ENCODE results near the gene PUM2. TPM values are rescaled to one million over a fixed set of nuclear protein-coding genes. Genes with fewer than 3 reads are reported as not detected.
A peak's percentile ranks its signal among the peaks of the same experiment; 100 is the strongest.
"Not testable (repeated sequence)": the region's sequence is repeated elsewhere in the genome, so short reads cannot be mapped to it uniquely, and the experiment has no call there.

PUM2 gene
- polyA plus RNA-seq, 1 donor from 2014 or later, result 14.6 TPM

DNA sequence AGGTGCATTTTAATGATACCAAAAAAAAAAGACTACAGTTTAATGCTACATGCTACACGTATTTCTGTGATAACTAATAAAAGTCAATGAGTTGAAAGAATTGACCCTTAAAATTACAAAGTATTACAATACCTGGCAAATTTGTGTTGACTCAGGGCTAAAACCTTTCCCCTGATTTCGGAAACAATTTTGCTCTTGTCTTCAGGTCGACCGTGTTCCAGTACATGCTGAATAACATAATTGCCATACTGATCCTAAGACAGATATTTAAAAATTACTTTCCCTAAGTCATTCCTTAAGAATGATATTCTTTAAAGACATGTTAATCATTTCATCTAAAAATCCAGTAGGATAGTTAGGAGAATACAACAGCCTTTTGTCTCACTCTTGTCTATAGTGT is 95.9 kb downstream of the PUM2 start:
- Mint-ChIP-seq H3K4me3 (no peak overlapping the region), H3K27me3 (no peaks in the 10 kb centered on the region), H3K36me3 (peaks cover 6% of the 10 kb centered on the region), H3K27ac (no peak overlapping the region), H3K9me3 (no peaks in the 10 kb centered on the region), H3K4me1 (no peaks in the 10 kb centered on the region)

DNA sequence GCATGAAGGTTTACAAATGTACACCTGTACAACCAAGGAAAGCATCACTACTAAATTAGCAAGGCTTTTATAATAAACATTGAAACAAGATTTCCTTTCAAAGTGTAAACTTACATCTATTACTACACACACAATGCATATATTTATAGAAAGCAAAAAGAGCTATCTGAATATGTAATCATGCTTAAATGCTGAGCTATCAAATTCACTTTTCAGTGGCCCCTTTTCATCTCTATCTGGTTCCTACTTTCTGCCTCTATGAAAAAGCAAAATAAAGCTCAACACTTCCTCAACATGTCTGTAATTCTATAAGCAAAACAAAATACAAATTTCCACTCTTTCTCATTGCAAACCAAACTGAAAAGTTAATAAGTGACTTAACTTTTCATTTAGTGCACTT is 100.2 kb downstream of the PUM2 start:
- Mint-ChIP-seq H3K4me3 (no peak overlapping the region), H3K27ac (peak overlapping the region in 1 of 3 donors; percentile 41), H3K36me3 (peaks cover 7% of the 10 kb centered on the region), H3K9me3 (no peaks in the 10 kb centered on the region), H3K27me3 (no peaks in the 10 kb centered on the region), H3K4me1 (no peaks in the 10 kb centered on the region)

DNA sequence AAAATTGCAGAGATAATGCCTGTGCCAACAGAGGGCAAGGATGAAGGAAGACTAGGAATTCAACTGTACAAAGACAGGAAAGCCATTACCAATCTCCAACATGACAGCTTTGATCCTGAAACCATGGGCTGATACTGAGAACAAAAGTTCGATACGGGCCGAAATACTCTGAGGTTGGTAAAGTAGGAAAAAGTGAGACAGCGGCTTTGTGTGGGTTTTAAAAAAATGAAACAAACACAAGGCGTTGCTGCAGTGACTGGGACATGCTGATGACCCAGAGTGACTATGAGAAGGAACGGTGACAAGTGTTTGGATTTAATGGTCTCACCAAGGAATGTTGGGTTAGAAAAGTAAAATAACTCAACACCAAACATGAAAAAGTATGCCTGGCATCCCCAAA is 101.5 kb downstream of the PUM2 start:
- Mint-ChIP-seq H3K27me3 (no peaks in the 10 kb centered on the region), H3K27ac (no peak overlapping the region), H3K36me3 (peaks cover 7% of the 10 kb centered on the region), H3K4me1 (no peaks in the 10 kb centered on the region), H3K9me3 (no peaks in the 10 kb centered on the region), H3K4me3 (no peak overlapping the region)

DNA sequence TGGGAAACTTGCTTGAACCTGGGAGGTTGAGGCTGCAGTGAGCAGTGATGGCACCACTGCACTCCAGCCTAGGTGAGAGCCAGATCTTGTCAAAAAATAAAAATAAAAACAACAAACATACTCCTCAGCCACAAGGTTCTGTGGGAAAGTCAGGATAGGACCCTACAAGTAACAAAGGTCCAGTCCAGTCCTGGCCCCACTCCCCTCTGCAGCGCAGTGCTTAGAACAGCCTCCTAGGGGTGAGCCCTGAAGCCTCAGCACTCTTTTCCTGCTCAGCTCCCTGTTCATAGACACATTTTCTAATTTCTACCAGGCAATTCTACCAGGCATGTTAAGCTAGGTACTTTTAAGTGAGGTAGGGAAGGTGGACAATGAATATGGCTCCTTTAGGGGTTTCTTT is 103.6 kb downstream of the PUM2 start:
- Mint-ChIP-seq H3K27ac (peak overlapping the region in 1 of 3 donors; percentile 59), H3K4me1 (peaks cover 0 to under 1% (median 0%) of the 10 kb centered on the region in 3 donors), H3K9me3 (no peaks in the 10 kb centered on the region), H3K36me3 (peaks cover 7% of the 10 kb centered on the region), H3K4me3 (no peak overlapping the region), H3K27me3 (no peaks in the 10 kb centered on the region)

DNA sequence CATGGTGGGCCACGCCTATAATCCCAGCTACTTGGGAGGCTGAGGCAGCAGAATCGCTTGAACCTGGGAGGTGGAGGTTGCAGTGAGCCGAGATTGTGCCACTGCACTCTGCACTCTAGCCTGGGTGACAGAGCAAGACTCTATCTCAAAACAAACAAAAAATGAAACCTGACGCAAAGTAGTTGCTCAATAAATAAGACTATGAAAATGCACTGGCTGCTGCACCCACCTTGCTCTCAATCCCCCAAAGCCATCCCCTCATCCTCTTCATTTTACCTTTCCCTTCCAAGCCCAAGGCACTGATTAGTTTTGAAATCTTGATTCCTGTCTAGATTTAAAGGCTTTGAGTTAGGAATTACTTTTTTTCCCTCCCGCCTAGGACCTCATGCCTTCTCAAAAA is 107.0 kb downstream of the PUM2 start:
- not testable (repeated sequence) for H3K4me1 Mint-ChIP-seq, H3K36me3 Mint-ChIP-seq

DNA sequence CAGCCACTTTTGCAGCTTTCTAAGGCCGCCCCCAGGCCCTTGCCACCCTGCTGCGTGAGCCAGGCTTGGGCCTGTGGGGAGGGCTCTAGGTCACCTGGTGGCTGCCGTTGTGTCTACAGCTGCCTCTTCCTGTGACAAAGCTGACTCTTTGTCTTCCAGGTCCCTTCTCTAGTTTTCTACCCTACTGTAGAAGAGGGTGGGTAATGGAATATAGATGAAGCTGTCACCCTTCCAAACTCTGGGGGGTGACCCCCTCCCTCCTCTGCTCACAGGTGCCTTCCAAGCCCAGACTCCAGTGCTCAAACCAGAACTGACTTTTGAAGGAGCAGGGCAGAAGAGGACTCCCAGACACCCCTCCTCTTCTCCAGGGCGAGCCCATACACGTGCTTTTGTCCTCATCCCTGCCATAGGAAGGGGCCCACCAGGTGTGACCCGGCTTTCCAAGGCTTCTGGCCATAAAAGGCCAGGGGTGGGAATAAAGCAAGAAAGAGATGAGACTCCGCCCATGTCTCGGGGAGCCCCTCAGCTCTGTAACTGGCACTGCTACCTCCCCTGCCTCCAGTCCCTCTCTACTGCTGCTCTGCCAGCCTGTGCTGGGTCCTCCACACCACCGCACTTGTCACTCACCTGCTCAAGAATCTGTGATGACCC is 107.8 kb downstream of the PUM2 start:
- no peaks in the 10 kb centered on the region for H3K9me3 Mint-ChIP-seq
- H3K27me3 Mint-ChIP-seq, result peaks cover 4% of the 10 kb centered on the region
- H3K4me1 Mint-ChIP-seq, result peaks cover 0 to 6% (median 0%) of the 10 kb centered on the region in 3 donors
- H3K36me3 Mint-ChIP-seq, result no peaks in the 10 kb centered on the region
- peak overlapping the region in 1 of 4 donors; percentile 43 for H3K4me3 Mint-ChIP-seq
- peak overlapping the region in 2 of 3 donors; percentile 18 to 48 for H3K27ac Mint-ChIP-seq

More for the DNA sequence above, 107.0 kb downstream of the PUM2 start:
- H3K4me3 Mint-ChIP-seq, H3K9me3 Mint-ChIP-seq, H3K27me3 Mint-ChIP-seq: not testable (repeated sequence)
- H3K27ac Mint-ChIP-seq, result peak overlapping the region in 2 of 3 donors; percentile 46 to 63

DNA sequence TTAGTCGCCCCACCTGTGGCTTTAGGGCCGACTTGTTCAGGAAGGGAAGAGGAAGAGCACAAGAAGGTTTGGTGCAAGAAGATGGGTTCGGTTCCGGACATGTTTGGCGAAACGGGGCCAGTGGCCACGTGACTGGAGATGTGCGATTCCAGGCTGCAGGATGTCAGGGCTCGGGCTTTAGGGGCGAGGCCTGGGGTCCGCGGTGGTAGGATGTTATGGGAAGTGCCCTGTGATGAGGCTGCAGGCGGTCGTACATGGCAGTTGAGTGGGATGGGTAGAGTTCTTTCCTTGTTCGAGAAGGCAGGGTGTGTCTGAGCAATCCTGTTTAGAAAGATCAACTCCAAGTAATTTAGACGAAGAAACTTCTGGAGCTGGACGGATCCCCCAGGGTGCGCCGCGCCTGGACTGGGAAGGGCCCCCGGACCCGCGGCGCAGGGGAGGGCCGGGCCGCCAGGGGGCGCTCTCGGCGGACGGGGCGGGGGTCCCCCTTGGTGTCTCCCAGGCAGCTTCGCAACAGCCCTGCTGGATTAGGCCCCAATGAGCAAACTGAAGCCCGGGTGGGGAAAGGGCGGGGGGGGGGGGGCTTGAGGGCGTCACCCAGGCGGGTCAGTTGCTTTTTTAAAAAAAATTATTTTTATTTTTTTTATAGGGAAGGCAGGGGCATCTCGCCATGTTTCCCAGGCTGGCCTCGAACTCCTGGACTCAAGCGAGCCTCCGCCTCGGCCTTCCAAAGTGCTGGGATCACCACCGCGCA is 108.5 kb downstream of the PUM2 start:
- no peaks in the 10 kb centered on the region for H3K9me3 Mint-ChIP-seq

DNA sequence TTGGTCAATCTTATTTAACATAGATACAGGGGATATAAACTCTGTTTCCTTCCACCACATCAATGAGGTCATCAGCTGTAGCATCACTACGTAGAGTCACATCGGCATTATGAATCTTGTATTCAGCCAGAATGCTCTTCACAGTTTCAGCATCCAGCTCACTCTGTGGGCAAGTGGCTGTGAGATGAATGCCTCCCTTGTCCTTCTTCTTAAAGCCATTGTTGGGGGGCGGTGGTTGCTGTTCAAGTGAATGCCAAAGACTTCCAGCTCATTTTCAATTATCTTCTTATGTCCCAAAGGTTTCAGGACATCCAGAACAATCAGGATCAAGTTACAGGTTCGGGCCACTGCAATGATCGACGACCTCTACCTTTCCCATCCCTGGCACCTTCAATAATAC is 110.4 kb downstream of the PUM2 start:
- H3K27me3 Mint-ChIP-seq, H3K36me3 Mint-ChIP-seq: not testable (repeated sequence)

More for the DNA sequence above, 108.5 kb downstream of the PUM2 start:
- Mint-ChIP-seq H3K4me1 (peaks cover 0 to 6% (median 0%) of the 10 kb centered on the region in 3 donors), H3K36me3 (no peaks in the 10 kb centered on the region), H3K4me3 (peak overlapping the region in 1 of 4 donors; percentile 85), H3K27ac (no peak overlapping the region), H3K27me3 (peaks cover 7% of the 10 kb centered on the region)

DNA sequence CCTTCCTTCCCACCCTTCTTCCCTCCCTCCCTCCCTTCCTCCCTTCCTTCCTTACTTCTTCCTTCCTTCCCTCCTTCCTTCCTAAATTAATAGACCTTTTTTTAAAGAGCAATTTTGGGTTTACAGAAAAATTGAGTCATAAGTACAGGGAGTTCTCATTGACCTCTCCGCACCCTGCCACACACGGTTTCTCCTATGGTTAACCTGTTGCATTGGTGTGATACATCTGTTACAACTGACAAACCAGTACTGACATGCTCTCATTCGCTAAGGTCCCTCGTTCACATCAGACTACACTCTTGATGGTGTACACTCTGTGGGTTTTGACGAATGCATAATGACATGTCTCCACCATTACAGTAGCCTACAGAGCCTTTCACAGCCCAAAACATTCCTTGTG is 114.1 kb downstream of the PUM2 start:
- Mint-ChIP-seq H3K4me3 (no peak overlapping the region), H3K27me3 (peaks cover 15% of the 10 kb centered on the region), H3K4me1 (peaks cover 0 to 4% (median 1%) of the 10 kb centered on the region in 3 donors), H3K36me3 (no peaks in the 10 kb centered on the region), H3K9me3 (no peaks in the 10 kb centered on the region), H3K27ac (no peak overlapping the region)

More for the DNA sequence above, 110.4 kb downstream of the PUM2 start:
- H3K27ac Mint-ChIP-seq, H3K4me1 Mint-ChIP-seq, H3K4me3 Mint-ChIP-seq, H3K9me3 Mint-ChIP-seq: not testable (repeated sequence)

DNA sequence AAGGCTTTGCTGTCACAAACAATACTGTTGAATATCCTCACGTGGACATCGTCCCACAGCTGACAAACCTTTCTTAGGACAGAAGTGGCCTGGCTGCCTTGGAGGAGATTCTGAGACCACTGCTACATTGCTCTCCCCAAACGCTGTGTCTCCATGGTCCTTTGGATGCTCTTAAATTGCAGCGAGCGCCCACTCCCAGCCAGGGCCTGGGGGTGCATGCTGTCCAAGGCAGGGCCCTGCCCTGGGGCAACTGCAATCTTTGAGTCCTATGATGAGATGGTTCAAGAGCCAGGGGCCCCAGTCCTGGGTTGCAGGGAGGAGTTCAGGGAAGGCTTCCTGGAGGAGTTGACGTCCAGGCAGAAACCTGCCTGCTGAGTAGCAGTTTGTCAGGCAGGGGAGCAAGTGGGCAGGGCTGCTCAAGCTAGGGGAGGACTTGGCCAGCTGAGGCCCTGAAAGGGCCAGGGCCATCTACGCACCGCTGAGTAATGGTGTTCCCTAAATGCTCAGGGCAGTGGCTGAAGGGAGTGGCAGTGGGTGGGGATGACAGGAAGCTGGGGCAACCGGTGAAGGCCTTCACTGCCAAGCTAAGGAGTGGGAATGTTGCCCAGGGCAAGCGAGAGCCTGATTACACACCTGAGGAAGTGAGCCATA is 114.9 kb downstream of the PUM2 start:
- no peaks in the 10 kb centered on the region for H3K9me3 Mint-ChIP-seq
- H3K4me3 Mint-ChIP-seq, result no peak overlapping the region
- H3K36me3 Mint-ChIP-seq, result no peaks in the 10 kb centered on the region
- peak overlapping the region in 1 of 3 donors; percentile 53 for H3K27ac Mint-ChIP-seq
- H3K4me1 Mint-ChIP-seq, result peaks cover 0 to 4% (median 0%) of the 10 kb centered on the region in 3 donors
- peaks cover 16% of the 10 kb centered on the region for H3K27me3 Mint-ChIP-seq

DNA sequence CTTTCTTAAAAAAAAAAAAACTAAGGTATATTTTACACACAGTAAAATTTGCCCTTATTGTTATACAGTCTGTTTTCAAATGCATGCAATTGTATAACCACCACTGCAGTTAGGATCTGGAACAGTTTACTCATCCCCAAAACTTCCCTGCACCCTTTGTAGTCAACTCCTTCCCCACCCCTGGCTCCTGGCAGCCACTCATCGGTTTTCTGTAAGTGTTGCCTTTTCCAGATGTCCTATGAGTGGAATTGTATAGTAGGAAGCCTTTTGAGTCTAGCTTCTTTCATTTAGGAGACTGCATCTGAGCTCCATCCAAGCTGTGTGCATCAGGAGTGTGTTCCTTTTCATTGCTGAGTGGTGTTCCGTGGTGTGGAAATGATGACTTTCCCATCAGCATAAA is 116.0 kb downstream of the PUM2 start:
- Mint-ChIP-seq H3K27ac (peak overlapping the region in 1 of 3 donors; percentile 86), H3K27me3 (peaks cover 19% of the 10 kb centered on the region)
- not testable (repeated sequence) for H3K4me3 Mint-ChIP-seq, H3K4me1 Mint-ChIP-seq, H3K9me3 Mint-ChIP-seq, H3K36me3 Mint-ChIP-seq

DNA sequence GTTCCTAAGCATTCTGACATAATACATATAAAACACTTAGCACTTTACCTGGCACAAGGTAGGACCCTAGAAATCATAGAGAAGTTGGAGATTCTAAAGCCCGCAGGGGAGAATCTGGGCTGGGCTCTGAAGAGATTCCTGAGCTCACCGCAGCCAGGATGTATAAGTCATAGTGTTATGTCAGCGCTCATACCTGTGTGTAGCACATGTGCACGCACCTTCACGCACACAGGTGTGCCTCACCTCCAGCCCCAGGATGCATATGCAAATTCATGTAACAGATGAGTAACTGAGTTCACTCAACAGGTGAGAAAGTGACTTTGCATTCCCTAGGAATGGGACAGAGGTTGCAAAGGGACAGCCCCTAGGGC is 117.8 kb downstream of the PUM2 start:
- Mint-ChIP-seq H3K4me3 (no peak overlapping the region), H3K4me1 (peaks cover 0 to 4% (median 0%) of the 10 kb centered on the region in 3 donors), H3K27me3 (peaks cover 23% of the 10 kb centered on the region), H3K27ac (no peak overlapping the region), H3K9me3 (no peaks in the 10 kb centered on the region), H3K36me3 (peaks cover 2% of the 10 kb centered on the region)

DNA sequence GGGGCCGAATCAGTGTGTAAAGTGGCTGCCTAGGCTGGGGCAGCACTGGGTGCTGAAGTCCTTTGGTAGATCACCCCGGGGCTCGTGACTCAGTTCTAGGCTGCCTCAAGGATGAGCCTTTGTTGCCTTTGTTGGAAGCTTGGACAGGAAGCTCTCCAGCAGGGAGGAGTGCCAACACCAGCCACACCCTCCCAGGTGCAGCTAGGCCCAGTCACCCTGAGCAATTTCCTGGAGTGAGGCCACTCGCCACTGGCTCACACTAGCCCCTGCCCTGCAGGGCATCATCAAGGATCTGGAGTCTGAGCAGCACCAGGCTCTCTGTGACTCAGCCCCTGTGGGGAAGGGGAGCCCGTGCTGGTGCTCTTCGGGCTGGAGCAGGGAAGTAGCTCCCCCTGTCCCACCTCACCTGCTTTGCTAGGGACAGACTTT is 119.0 kb downstream of the PUM2 start:
- peaks cover 25% of the 10 kb centered on the region for H3K27me3 Mint-ChIP-seq
- peak overlapping the region in 1 of 3 donors; percentile 40 for H3K27ac Mint-ChIP-seq
- H3K4me3 Mint-ChIP-seq, result no peak overlapping the region
- peaks cover 0 to 4% (median 0%) of the 10 kb centered on the region in 3 donors for H3K4me1 Mint-ChIP-seq
- peaks cover 2% of the 10 kb centered on the region for H3K36me3 Mint-ChIP-seq
- H3K9me3 Mint-ChIP-seq, result no peaks in the 10 kb centered on the region

DNA sequence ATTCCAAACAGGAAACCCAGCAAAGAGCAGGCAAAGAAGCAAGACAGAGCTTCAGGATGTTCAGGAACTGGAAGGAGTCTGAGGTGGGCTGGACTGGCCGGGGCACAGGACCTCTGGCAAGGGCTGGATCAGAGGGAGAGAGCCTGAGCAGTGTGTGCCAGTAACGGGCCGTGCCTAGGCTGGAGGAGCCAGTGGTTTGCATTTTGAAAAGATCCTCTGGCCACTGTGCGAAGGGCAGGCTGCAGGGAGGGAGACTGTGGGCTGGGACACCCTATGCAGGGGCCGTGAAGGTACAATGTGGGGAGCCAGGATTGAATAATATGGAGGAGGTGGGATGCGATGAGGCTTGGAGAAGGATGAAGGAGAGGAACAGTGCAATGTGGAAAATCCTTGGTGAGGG is 119.5 kb downstream of the PUM2 start:
- H3K9me3 Mint-ChIP-seq, result no peaks in the 10 kb centered on the region
- H3K4me3 Mint-ChIP-seq, result no peak overlapping the region
- H3K36me3 Mint-ChIP-seq, result peaks cover 2% of the 10 kb centered on the region
- H3K27me3 Mint-ChIP-seq, result peaks cover 24% of the 10 kb centered on the region
- no peak overlapping the region for H3K27ac Mint-ChIP-seq
- H3K4me1 Mint-ChIP-seq, result peaks cover 0 to 4% (median 0%) of the 10 kb centered on the region in 3 donors

DNA sequence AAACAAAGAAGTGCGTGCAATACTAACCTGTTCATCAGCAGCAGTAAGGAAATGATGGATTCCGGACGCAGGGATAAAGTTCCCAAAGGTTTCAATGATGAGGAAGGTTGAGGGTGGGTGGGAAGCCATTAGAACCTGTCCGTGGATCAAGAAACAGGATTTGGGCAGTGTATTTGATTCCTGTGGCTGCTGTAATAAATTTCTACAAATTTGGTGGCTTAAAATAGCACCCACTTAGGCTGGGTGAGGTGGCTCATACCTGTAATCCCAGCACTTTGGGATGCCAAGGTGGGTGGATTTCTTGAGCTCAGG is 120.6 kb downstream of the PUM2 start:
- H3K4me1 Mint-ChIP-seq, result peaks cover 0 to 6% (median 3%) of the 10 kb centered on the region in 3 donors

More for the DNA sequence above, 120.6 kb downstream of the PUM2 start:
- no peaks in the 10 kb centered on the region for H3K9me3 Mint-ChIP-seq
- H3K27me3 Mint-ChIP-seq, result peaks cover 32% of the 10 kb centered on the region
- H3K36me3 Mint-ChIP-seq, result peaks cover 2% of the 10 kb centered on the region
- no peak overlapping the region for H3K4me3 Mint-ChIP-seq
- H3K27ac Mint-ChIP-seq, result no peak overlapping the region
